ENCODE results near the gene TOLLIP. TPM values are rescaled to one million over a fixed set of nuclear protein-coding genes. Genes with fewer than 3 reads are reported as not detected.

TOLLIP gene
- total RNA-seq, 1 experiment from 2014 or later, result 32.3 TPM

GRCh38 chr11:1259076-1259461, 50.4 kb downstream of the TOLLIP start:
- Mint-ChIP-seq H3K4me1 (peaks cover 2 to 15% of the 10 kb centered on the region in 2 experiments), H3K9me3 (no peaks in the 10 kb centered on the region; a peak in 1 of 5 replicates), H3K27ac (no peak overlapping the region), H3K27me3 (ENCODE audit: low read depth) (peaks cover 2% of the 10 kb centered on the region; the same call in 1 of the 2 replicates), H3K36me3 (ENCODE audit: insufficient read depth in 1 of 3, low read depth in 3 of 3) (no peaks in the 10 kb centered on the region), H3K4me3 (no peak overlapping the region)
- no peak overlapping the region for H3K56ac ChIP-seq (ENCODE audit: insufficient read length, low read depth, low read length)
- no peak overlapping the region for H3K4me2 ChIP-seq (ENCODE audit: insufficient read depth, insufficient read length, low read length)
- H3T11ph ChIP-seq (ENCODE audit: low read length), result no peak overlapping the region
- H2AFZ ChIP-seq (ENCODE audit: low read length), result no peak overlapping the region
- H3K4me1 ChIP-seq (ENCODE audit: insufficient read depth, low read length), result no peaks in the 10 kb centered on the region
- no peak overlapping the region for H2BK5ac ChIP-seq (ENCODE audit: insufficient read length, low read length)
- no peaks in the 10 kb centered on the region for H3K79me2 ChIP-seq (ENCODE audit: insufficient read depth, low read length)
- WGBS (ENCODE audit: extremely low coverage, insufficient read length, low lambda C conversion rate), result no CpG with 5 or more reads among the region's 7 CpGs
- H3K27ac ChIP-seq (ENCODE audit: insufficient read length, low read depth, low read length), result no peak overlapping the region
- no peak overlapping the region for H2BK20ac ChIP-seq (ENCODE audit: low read depth, low read length, poor library complexity, severe bottlenecking)
- no peak overlapping the region for H2BK15ac ChIP-seq (ENCODE audit: low read depth, low read length)
- H3K4ac ChIP-seq (ENCODE audit: low read depth, low read length), result no peak overlapping the region
- no peak overlapping the region for H2BK12ac ChIP-seq (ENCODE audit: insufficient read length, low read depth, low read length)
- H3K27me3 ChIP-seq (ENCODE audit: insufficient read depth, low read length), result no peaks in the 10 kb centered on the region
- H2BK120ac ChIP-seq (ENCODE audit: low read depth, low read length, poor library complexity, severe bottlenecking), result no peak overlapping the region
- H3K9ac ChIP-seq (ENCODE audit: extremely low read depth, insufficient read length, low read length), result no peak overlapping the region
- no peaks in the 10 kb centered on the region for H3K23me2 ChIP-seq (ENCODE audit: insufficient read length, low read depth, low read length, poor library complexity, severe bottlenecking)
- no peak overlapping the region for H3K18ac ChIP-seq (ENCODE audit: insufficient read length, low read depth, low read length)
- H4K20me1 ChIP-seq (ENCODE audit: control insufficient read depth, insufficient read depth, insufficient read length), result no peaks in the 10 kb centered on the region
- no peak overlapping the region for H4K91ac ChIP-seq (ENCODE audit: insufficient read length, low read depth, low read length)
- H4K5ac ChIP-seq (ENCODE audit: insufficient read length, low read depth, low read length), result no peak overlapping the region
- H4K8ac ChIP-seq (replicated peaks; ENCODE audit: insufficient read length, low read depth, low read length), result no peak overlapping the region
- H3K14ac ChIP-seq (ENCODE audit: insufficient read depth, low read length), result no peak overlapping the region
- H3K23ac ChIP-seq (ENCODE audit: insufficient read length, low read depth, low read length), result no peak overlapping the region
- TF ChIP-seq CTCF (conservative IDR thresholded peaks at IDR 0.05), result no peak
- no peaks in the 10 kb centered on the region for H3K79me1 ChIP-seq (ENCODE audit: insufficient read depth, low read depth, low read length, poor library complexity, severe bottlenecking)
- DNase-seq, result no peak
- no peaks in the 10 kb centered on the region for H3K9me3 ChIP-seq (ENCODE audit: control insufficient read depth, low read depth, low read length)
- H2AK5ac ChIP-seq (ENCODE audit: insufficient read length, low read length), result no peak overlapping the region

All from H9 (cell line).